GM21447 (cell line): ENCODE results near the gene CD226.

Source experiments
- ATAC-seq: cut with Tn5 transposase; IDR thresholded peaks from one replicate; pipeline ENCODE4 v1.9.1; 2021; ENCODE audit not compliant: unreplicated experiment

CD226 gene

GRCh38 chr18:69820538-69820937 lies 127.1 kb downstream of the CD226 start:
- ATAC-seq: no peak

GRCh38 chr18:69819460-69819859 lies 128.2 kb downstream of the CD226 start:
- no peak for ATAC-seq

DNA sequence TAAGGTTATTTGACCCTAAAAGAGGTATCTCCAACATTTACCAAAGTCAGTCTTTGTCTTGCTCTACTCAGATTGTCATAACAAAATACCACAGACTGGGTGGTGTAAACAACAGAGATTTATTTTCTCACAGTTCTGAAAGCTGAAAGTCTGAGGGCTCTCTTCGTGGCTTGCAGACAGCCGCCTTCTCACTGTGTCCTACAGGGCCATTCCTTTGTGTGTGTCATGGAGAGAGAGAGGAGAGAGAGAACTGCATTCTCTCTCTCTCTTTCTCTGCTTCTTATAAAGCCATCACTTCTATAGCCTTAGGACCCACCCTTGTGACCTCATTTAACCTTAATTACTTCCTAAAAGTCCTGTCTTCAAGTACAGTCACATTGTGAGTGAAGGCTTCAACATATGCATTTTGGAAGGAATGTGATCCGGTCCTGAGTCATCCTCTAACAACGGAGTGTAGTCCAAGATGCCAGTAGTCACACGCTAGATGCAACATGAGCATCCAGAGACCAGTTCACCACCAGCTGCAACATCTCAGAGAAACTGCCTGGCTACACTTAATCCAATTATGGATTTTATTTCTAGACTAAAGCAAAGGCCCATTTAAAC lies 130.2 kb downstream of the CD226 start:
- no peak for ATAC-seq

- ATAC-seq: no peak
Measured at GRCh38 chr18:69814861-69815385, 132.8 kb downstream of the CD226 start.

DNA sequence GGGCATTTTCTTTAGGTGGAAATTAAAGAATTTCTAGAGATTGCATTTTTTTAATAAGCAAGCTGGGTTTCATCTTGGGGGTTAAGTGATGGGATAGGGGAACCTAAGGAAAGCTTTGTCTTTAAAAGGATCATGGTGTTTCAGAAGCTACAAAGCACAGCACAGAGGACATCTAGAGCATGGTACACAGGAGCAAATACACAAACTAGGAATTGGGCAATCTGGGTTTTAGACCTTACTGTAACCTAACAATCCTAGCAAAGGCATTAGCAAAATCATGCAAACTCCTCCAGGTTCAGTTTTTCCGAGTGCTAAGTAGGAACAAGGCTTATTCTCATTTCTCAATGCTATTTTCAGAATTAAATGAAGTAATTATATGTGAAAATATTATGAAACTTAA lies 134.1 kb downstream of the CD226 start:
- ATAC-seq: no peak

DNA sequence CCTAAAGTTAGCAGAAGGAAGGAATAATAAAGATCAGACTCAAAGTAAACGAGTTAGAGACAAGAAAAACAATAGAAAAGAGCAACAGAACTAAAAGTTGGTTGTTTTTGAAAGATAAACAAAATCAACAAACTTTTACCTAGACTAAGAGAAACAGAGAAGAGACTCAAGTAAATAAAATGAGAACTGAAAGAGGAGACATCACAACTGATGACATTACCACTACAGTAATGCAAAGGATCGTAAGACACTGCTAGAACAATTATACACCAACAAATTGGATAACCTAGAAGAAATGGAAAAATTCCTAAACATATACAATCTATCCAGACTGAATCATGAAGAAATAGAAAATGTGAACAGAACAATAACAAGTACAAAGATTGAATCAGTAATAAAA lies 139.3 kb downstream of the CD226 start:
- no peak for ATAC-seq

DNA sequence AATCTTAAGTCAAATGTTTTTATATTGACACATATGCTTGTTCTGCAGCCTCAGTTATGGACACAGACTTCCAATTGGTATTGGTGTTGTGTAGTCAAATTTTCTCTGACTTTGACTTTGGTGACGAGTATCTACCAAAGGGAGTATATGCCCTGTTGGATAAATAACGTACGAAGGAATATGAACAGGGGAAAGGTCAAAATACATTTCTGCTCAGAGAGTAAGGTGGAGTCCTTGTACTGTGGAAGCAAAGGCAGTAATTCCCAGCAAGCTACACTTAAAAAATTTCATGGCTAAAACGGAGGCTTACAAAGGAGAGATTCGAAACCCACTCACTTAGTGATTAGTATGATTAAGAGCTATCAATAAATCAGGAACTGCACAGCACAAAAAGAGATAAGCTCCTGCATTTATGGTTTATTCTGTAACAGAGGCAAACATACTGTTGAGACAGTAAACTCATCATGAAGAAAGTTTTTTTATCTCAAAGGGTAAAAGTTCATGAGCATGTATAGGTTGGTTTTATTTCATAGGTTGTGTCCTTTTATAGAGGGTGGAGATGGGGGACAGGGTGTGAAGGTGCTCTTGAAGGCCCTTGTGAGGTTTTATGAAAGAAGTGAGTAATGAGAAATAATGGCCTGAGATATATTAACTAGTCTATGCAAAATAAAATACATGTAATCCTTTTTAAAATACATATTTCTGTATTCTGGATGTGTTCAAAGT lies 142.7 kb downstream of the CD226 start:
- no peak for ATAC-seq
